ENCODE measurements around the gene NUDT22. TPM values are rescaled to one million over a fixed set of nuclear protein-coding genes. Genes with fewer than 3 reads are reported as not detected.

Gene NUDT22
- polyA plus RNA-seq, 1 donor from 2014 or later: 47.3 TPM

- no peak overlapping the region for H2AFZ ChIP-seq (ENCODE audit: low read depth, low read length)
- no peak overlapping the region for H3K4me2 ChIP-seq (ENCODE audit: low read length)
- TF ChIP-seq CTCF (IDR thresholded peaks at IDR 0.05; ENCODE audit: poor library complexity, severe bottlenecking): no peak
- no peak for TF ChIP-seq EZH2 (IDR thresholded peaks at IDR 0.05; ENCODE audit: borderline replicate concordance, insufficient read depth, low read length, poor library complexity, severe bottlenecking)
- no peak for TF ChIP-seq REST (IDR thresholded peaks at IDR 0.05; ENCODE audit: borderline replicate concordance)
- no peak for TF ChIP-seq EP300 (conservative IDR thresholded peaks at IDR 0.05; ENCODE audit: poor library complexity, severe bottlenecking)
- no peak for TF ChIP-seq TAF1 (IDR thresholded peaks at IDR 0.05; ENCODE audit: low read depth)
- TF ChIP-seq SMC3 (conservative IDR thresholded peaks at IDR 0.05; ENCODE audit: poor library complexity): no peak
- TF ChIP-seq MXI1 (conservative IDR thresholded peaks at IDR 0.05; ENCODE audit: poor library complexity, severe bottlenecking): no peak
- no peak for TF ChIP-seq RAD21 (conservative IDR thresholded peaks at IDR 0.05)
- no peak for TF ChIP-seq POLR2AphosphoS5 (IDR thresholded peaks at IDR 0.05)
These were observed 27.4 kb downstream of the NUDT22 start for GRCh38 chr11:64253481-64253880.

GRCh38 chr11:64254326-64254725 is 28.3 kb downstream of the NUDT22 start:
- Histone ChIP-seq H3K4me3 (ENCODE audit: low read length) (no peak overlapping the region), H3K27me3 (ENCODE audit: insufficient read depth, low read depth, low read length) (peaks cover 8% of the 10 kb centered on the region), H3K79me2 (replicated peaks; ENCODE audit: insufficient read depth, low read length) (no peaks in the 10 kb centered on the region), H3K9me3 (ENCODE audit: low read length) (no peaks in the 10 kb centered on the region), H3K36me3 (ENCODE audit: insufficient read depth, low read length) (no peaks in the 10 kb centered on the region), H3K27ac (ENCODE audit: low read length) (no peak overlapping the region), H2AFZ (ENCODE audit: low read depth, low read length) (no peak overlapping the region), H3K9ac (ENCODE audit: low read length) (no peak overlapping the region), H3F3A (ENCODE audit: insufficient read depth, low read length, poor library complexity, severe bottlenecking) (no peaks in the 10 kb centered on the region), H3K4me2 (ENCODE audit: low read length) (no peak overlapping the region), H3K9me2 (ENCODE audit: insufficient read depth, low read length) (no peaks in the 10 kb centered on the region), H4K20me1 (ENCODE audit: insufficient read depth) (no peaks in the 10 kb centered on the region)
- no peak for TF ChIP-seq REST (IDR thresholded peaks at IDR 0.05; ENCODE audit: borderline replicate concordance)
- no peak for TF ChIP-seq MXI1 (conservative IDR thresholded peaks at IDR 0.05; ENCODE audit: poor library complexity, severe bottlenecking)
- no peak for TF ChIP-seq EP300 (conservative IDR thresholded peaks at IDR 0.05; ENCODE audit: poor library complexity, severe bottlenecking)
- no peak for TF ChIP-seq POLR2AphosphoS5 (IDR thresholded peaks at IDR 0.05)
- no peak for TF ChIP-seq EZH2 (IDR thresholded peaks at IDR 0.05; ENCODE audit: borderline replicate concordance, insufficient read depth, low read length, poor library complexity, severe bottlenecking)
- no peak for TF ChIP-seq CTCF (IDR thresholded peaks at IDR 0.05; ENCODE audit: poor library complexity, severe bottlenecking)
- TF ChIP-seq SMC3 (conservative IDR thresholded peaks at IDR 0.05; ENCODE audit: poor library complexity): no peak
- no peak for TF ChIP-seq TAF1 (IDR thresholded peaks at IDR 0.05; ENCODE audit: low read depth)
- no peak for TF ChIP-seq RAD21 (conservative IDR thresholded peaks at IDR 0.05)

More at GRCh38 chr11:64253481-64253880, 27.4 kb downstream of the NUDT22 start:
- Histone ChIP-seq H3K9ac (ENCODE audit: low read length) (no peak overlapping the region), H3K79me2 (replicated peaks; ENCODE audit: insufficient read depth, low read length) (no peaks in the 10 kb centered on the region), H3K9me2 (ENCODE audit: insufficient read depth, low read length) (no peaks in the 10 kb centered on the region), H3K36me3 (ENCODE audit: insufficient read depth, low read length) (no peaks in the 10 kb centered on the region), H3K9me3 (ENCODE audit: low read length) (no peaks in the 10 kb centered on the region), H3F3A (ENCODE audit: insufficient read depth, low read length, poor library complexity, severe bottlenecking) (no peaks in the 10 kb centered on the region), H3K27me3 (ENCODE audit: insufficient read depth, low read depth, low read length) (peaks cover 8% of the 10 kb centered on the region), H4K20me1 (ENCODE audit: insufficient read depth) (no peaks in the 10 kb centered on the region), H3K27ac (ENCODE audit: low read length) (no peak overlapping the region), H3K4me3 (ENCODE audit: low read length) (no peak overlapping the region)

Measured in neural cell (in vitro differentiated cells).